HepG2 (cell line): ENCODE data around the gene ETV3L. TPM values are rescaled to one million over a fixed set of nuclear protein-coding genes. Genes with fewer than 3 reads are reported as not detected.

Source experiments
- ATAC-seq: fragments of 200-7000 bp; cut with Tn5 transposase; 3 replicates; pipeline ENCODE4 v1.9.1; 2020; ENCODE audit warnings: mild to moderate bottlenecking, moderate library complexity
- BruUV-seq: library from RNA; stranded (reverse); fragments of 400-500 nt; replicated peaks from 2 replicates; lab custom pipeline; 2021; lab: Mats Ljungman, UMichigan
- CTCF ChIA-PET: fragments of 300-600 bp; formaldehyde crosslinking; extraction: SDS; loops from one replicate; lab custom pipeline; 2021; ENCODE audit warnings: low total read pairs, inconsistent platforms, low intra/inter-chr PET ratio; lab: Yijun Ruan, JAX
- POLR2A ChIA-PET: fragments of 350-600 bp; sonication (Branson Sonifier 250); formaldehyde crosslinking; loops from one replicate; lab custom pipeline; 2020; ENCODE audit warnings: antibody characterized with exemption, inconsistent platforms; lab: Yijun Ruan, JAX
- DNase-seq: peaks from one replicate; pipeline ENCODE4 v3.0.0-alpha.2; 2015; ENCODE audit warnings: low spot score
- FAIRE-seq: peaks from 3 replicates; lab custom pipeline; 2011; peaks lifted over from hg19 to GRCh38; lab: Jason Lieb, UNC
- H2AFZ ChIP-seq: one replicate; pipeline ENCODE4 v1.6.1; 2011; ENCODE audit warnings: low read length, inconsistent platforms
- H3K27ac ChIP-seq: fragments of 300-600 bp; 3 replicates; pipeline ENCODE4 v1.8.0; 2011; ENCODE audit warnings: mixed run types, mild to moderate bottlenecking, mixed read lengths, low read length, inconsistent platforms; ENCODE audit not compliant: insufficient read depth; ENCODE audit errors: extremely low read length
- H3K27me3 ChIP-seq, 2 experiments: fragments of 200-600 bp in 1 of 2; 2 replicates in 1 of 2; 3 replicates in 1 of 2; pipeline versions ENCODE4 v1.6.0 to v1.8.0; 2011; ENCODE audit warnings: low read length in 2 of 2, mild to moderate bottlenecking in 2 of 2, moderate library complexity in 2 of 2, inconsistent platforms in 1 of 2; ENCODE audit not compliant: insufficient read depth in 2 of 2, control insufficient read depth in 1 of 2
- H3K36me3 ChIP-seq, 2 experiments: fragments of 200-600 bp in 1 of 2; replicated peaks in 1 of 2; 2 replicates in 1 of 2; 3 replicates in 1 of 2; pipeline versions ENCODE4 v1.5.1 to v1.8.0; 2011; ENCODE audit warnings: low read length in 2 of 2, inconsistent platforms in 1 of 2; ENCODE audit not compliant: insufficient read depth in 2 of 2, control insufficient read depth in 1 of 2
- H3K4me1 ChIP-seq: 2 replicates; pipeline ENCODE4 v1.5.1; 2012; ENCODE audit warnings: low read length, inconsistent platforms; ENCODE audit not compliant: insufficient read depth
- H3K4me2 ChIP-seq: 2 replicates; pipeline ENCODE4 v1.6.0; 2011; ENCODE audit warnings: low read depth, low read length, inconsistent platforms
- H3K4me3 ChIP-seq, 3 experiments: fragments of 200-600 bp in 1 of 3; sonication (generic), shearing (Covaris generic) in 1 of 3; replicated peaks in 1 of 3; 2 replicates each; pipeline ENCODE4 v1.5.1; 2011 to 2016; ENCODE audit warnings: low read length in 3 of 3, inconsistent platforms in 2 of 3, low read depth in 2 of 3, mild to moderate bottlenecking in 2 of 3, control low read depth in 1 of 3, mixed read lengths in 1 of 3; ENCODE audit not compliant: insufficient read depth in 1 of 3
- H3K79me2 ChIP-seq: one replicate; pipeline ENCODE4 v1.6.1; 2011; ENCODE audit warnings: low read length, inconsistent platforms; ENCODE audit not compliant: insufficient read depth
- H3K9ac ChIP-seq: 2 replicates; pipeline ENCODE4 v1.6.0; 2011; ENCODE audit warnings: mild to moderate bottlenecking, low read depth, low read length, inconsistent platforms; ENCODE audit not compliant: insufficient read depth
- H3K9me3 ChIP-seq: 2 replicates; pipeline ENCODE4 v1.5.1; 2012; ENCODE audit warnings: mild to moderate bottlenecking, low read length
- H4K20me1 ChIP-seq: 2 replicates; pipeline ENCODE4 v1.6.0; 2011; ENCODE audit warnings: inconsistent platforms, mild to moderate bottlenecking, low read length, moderate library complexity; ENCODE audit not compliant: insufficient read depth
- E2F2 ChIP-seq: sonication (generic); formaldehyde crosslinking; IDR thresholded peaks from 2 replicates; pipeline ENCODE4 v1.4.0; 2020; ENCODE audit warnings: missing genetic modification reagents, borderline replicate concordance
- IKZF4 ChIP-seq: sonication (generic); formaldehyde crosslinking; IDR thresholded peaks from 2 replicates; pipeline ENCODE4 v1.5.1; 2020; ENCODE audit warnings: borderline replicate concordance, mild to moderate bottlenecking, low read depth, missing genetic modification reagents; ENCODE audit errors: not compliant biosample characterization
- JUN ChIP-seq: sonication (generic); formaldehyde crosslinking; IDR thresholded peaks from 2 replicates; pipeline ENCODE4 v1.4.0; 2020; ENCODE audit warnings: mild to moderate bottlenecking, missing genetic modification reagents
- SALL2 ChIP-seq: sonication (generic); formaldehyde crosslinking; IDR thresholded peaks from 2 replicates; pipeline ENCODE4 v1.8.1; 2023; ENCODE audit warnings: mild to moderate bottlenecking, missing genetic modification reagents, inconsistent platforms
- TERF1 ChIP-seq: sonication (generic); formaldehyde crosslinking; IDR thresholded peaks from 2 replicates; pipeline ENCODE4 v1.8.0; 2022; ENCODE audit warnings: mild to moderate bottlenecking, missing genetic modification reagents, moderate library complexity
- ZNF124 ChIP-seq: sonication (generic); formaldehyde crosslinking; IDR thresholded peaks from 2 replicates; pipeline ENCODE4 v1.4.0; 2020; ENCODE audit warnings: missing genetic modification reagents
- ZNF446 ChIP-seq: sonication (generic); formaldehyde crosslinking; IDR thresholded peaks from 2 replicates; pipeline ENCODE4 v1.5.0; 2020; ENCODE audit warnings: mild to moderate bottlenecking, missing genetic modification reagents
- ZNF788 ChIP-seq: sonication (generic); formaldehyde crosslinking; IDR thresholded peaks from 2 replicates; pipeline ENCODE4 v1.5.0; 2020; ENCODE audit warnings: mild to moderate bottlenecking, missing genetic modification reagents, borderline replicate concordance
- WGBS: methylation state at CpG from one replicate; pipeline ENCODE4 v1.1.6; 2017; ENCODE audit warnings: low lambda C conversion rate; 5-methylcytosine and 5-hydroxymethylcytosine counted together
- in situ Hi-C: cut with HindIII; loops from 2 replicates; pipeline ENCODE4 v1.10.0; 2017; ENCODE audit warnings: low pct_unique_long_range_greater_than_20kb; ENCODE audit not compliant: extremely low pct_ligation_motif_present
- intact Hi-C: fragments of 100-400 bp; cut with micrococcal nuclease; formaldehyde crosslinking; loops from one replicate; pipeline ENCODE4 v1.10.0; 2022; ENCODE audit not compliant: unreplicated experiment
- polyA plus RNA-seq, 8 experiments: library from polyadenylated mRNA; depleted of rRNA in 3 of 8; stranded (reverse) in 7 of 8; unstranded in 1 of 8; fragments of >200 nt; fragmentation: Illumina TruSeq in 4 of 8; extraction: Trizol in 4 of 8; gene quantifications; 2 replicates each; pipeline versions ENCODE4 v1.2.1 to v1.2.3, GENCODE V29; 2011 to 2016; ENCODE audit warnings: low read depth in 4 of 8, missing spikeins in 1 of 8, mixed read lengths in 1 of 8; ENCODE audit not compliant: insufficient read depth in 1 of 8
- total RNA-seq, 5 experiments: library from RNA; depleted of rRNA; stranded (reverse); fragments of >200 nt; fragmentation: Illumina TruSeq; extraction: Trizol; gene quantifications; 2 replicates each; pipeline ENCODE4 v1.2.3, GENCODE V29; 2016; ENCODE audit warnings: low read depth in 1 of 5
- TF ChIP-seq, protein P1 (sequence below): sonication (generic); formaldehyde crosslinking; IDR thresholded peaks from 2 replicates; pipeline ENCODE4 v1.4.0; 2020; ENCODE audit warnings: missing genetic modification reagents

ETV3L gene
- total and polyA plus RNA-seq, 2 of the 13 experiments (the other 11 are each of a cell fraction or from before 2014, with no cell fraction given), result not detected

DNA sequence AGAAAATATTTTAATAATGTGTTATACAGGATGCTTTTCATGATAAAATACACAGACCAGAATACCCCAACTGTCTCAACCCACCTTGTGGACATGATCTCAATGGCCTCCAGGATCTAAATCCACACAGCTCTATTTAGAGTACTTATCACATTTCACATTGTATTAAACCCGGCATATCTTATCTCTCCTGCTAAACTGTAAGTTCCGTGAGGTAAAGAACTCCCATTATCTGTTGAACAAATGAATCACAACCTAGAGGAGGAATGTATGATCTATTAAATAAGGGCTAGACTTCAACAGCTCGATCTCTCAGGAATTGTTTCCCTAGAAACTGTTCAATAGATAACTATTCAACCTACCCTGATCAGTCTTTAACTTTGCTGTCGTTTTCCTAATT is 31.7 kb upstream of the ETV3L start (continued):
- TF ChIP-seq, protein P1, sequence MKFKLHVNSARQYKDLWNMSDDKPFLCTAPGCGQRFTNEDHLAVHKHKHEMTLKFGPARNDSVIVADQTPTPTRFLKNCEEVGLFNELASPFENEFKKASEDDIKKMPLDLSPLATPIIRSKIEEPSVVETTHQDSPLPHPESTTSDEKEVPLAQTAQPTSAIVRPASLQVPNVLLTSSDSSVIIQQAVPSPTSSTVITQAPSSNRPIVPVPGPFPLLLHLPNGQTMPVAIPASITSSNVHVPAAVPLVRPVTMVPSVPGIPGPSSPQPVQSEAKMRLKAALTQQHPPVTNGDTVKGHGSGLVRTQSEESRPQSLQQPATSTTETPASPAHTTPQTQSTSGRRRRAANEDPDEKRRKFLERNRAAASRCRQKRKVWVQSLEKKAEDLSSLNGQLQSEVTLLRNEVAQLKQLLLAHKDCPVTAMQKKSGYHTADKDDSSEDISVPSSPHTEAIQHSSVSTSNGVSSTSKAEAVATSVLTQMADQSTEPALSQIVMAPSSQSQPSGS (CRISPR knock-in tag), result no peak
- TF ChIP-seq TERF1, result no peak

DNA sequence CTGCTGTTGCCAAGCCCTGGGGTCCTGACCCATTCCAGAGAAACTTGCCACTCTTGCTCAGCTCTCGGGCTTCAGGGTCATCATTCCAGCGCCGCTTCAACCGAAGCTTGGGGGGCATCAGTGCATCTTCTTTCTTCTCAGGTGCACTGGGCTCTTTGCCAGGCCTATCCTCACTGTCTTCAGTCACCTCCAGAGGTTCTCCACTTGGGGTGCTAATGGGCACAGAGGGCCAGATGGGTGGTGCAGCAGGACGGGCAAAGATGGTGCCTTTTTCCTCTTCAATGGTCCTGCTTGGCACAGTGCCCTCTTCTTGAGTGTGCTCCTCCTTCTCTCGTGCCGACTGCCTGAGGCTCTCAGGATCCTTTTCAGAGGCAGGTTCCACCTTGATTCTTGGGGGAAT is 25.2 kb upstream of the ETV3L start:
- no peak overlapping the region for H3K27ac ChIP-seq
- 92% methylated on average over 7 of the region's 7 CpGs for WGBS
- no peaks in the 10 kb centered on the region for H3K4me1 ChIP-seq
- BruUV-seq, result no TSS peak
- H3K36me3 ChIP-seq, result peaks cover 14 to 36% of the 10 kb centered on the region in 2 experiments; a peak in 3 of 5 replicates
- H3K4me3 ChIP-seq, result no peak overlapping the region
- no peak overlapping the region for H2AFZ ChIP-seq
- intact Hi-C loops, result no loop called here
- ChIA-PET CTCF (no interaction called here), POLR2A (interaction anchor here (1.2 kb wide), 1 partner anchor 14 kb away, joined by 3 read pairs; no protein-coding TSS in a partner anchor)
- H4K20me1 ChIP-seq, result no peaks in the 10 kb centered on the region
- in situ Hi-C loops, result no loop called here
- no peak overlapping the region for H3K4me2 ChIP-seq
- DNase-seq, result no peak
- no peak overlapping the region for H3K9ac ChIP-seq
- TF ChIP-seq SALL2 (CRISPR knock-in tag) (no peak), ZNF788 (no peak), ZNF446 (CRISPR knock-in tag) (no peak), E2F2 (no peak), IKZF4 (CRISPR knock-in tag) (no peak), JUN (no peak), ZNF124 (no peak)
- TF ChIP-seq, all 625 proteins: peak for 0
- Histone ChIP-seq H3K27me3 (no peaks in the 10 kb centered on the region), H3K79me2 (no peaks in the 10 kb centered on the region), H3K9me3 (no peaks in the 10 kb centered on the region)
- no peak for FAIRE-seq
- ATAC-seq, result peak; percentile 28; the same call in 1 of the 3 replicates
